CD4-positive, alpha-beta memory T cell (primary cell): Measurements from ENCODE around the gene ICAM1. TPM values are rescaled to one million over a fixed set of nuclear protein-coding genes. Genes with fewer than 3 reads are reported as not detected.

Source experiments
- CTCF ChIA-PET: fragments of 350-600 bp; sonication (Branson Sonifier 250); formaldehyde crosslinking; loops from one replicate; lab custom pipeline; 2021; ENCODE audit warnings: inconsistent platforms; ENCODE audit not compliant: partially characterized antibody; lab: Charles Lee
- POLR2A ChIA-PET: fragments of 350-600 bp; sonication (Branson Sonifier 250); formaldehyde crosslinking; loops from one replicate; lab custom pipeline; 2021; ENCODE audit not compliant: partially characterized antibody; lab: Charles Lee
- DNase-seq, 5 donors: peaks; one replicate each; pipeline versions ENCODE4 v3.0.0 to v3.0.0-alpha.2; 2020 to 2022; ENCODE audit warnings: mixed read lengths in 1 of 5
- H3K27ac ChIP-seq: one replicate; pipeline ENCODE4 v1.7.0; 2013; ENCODE audit warnings: low read depth, low read length
- H3K27me3 ChIP-seq: 2 replicates; pipeline ENCODE4 v1.7.0; 2013; ENCODE audit warnings: mild to moderate bottlenecking, low read length, moderate library complexity; ENCODE audit not compliant: insufficient read depth
- H3K36me3 ChIP-seq: 2 replicates; pipeline ENCODE4 v1.7.0; 2013; ENCODE audit warnings: mild to moderate bottlenecking, low read length, moderate library complexity; ENCODE audit not compliant: insufficient read depth
- H3K4me1 ChIP-seq: 2 replicates; pipeline ENCODE4 v1.7.0; 2013; ENCODE audit warnings: mild to moderate bottlenecking, low read length, moderate library complexity; ENCODE audit not compliant: insufficient read depth
- H3K4me3 ChIP-seq, 2 donors: one replicate each; pipeline ENCODE4 v1.7.0; 2013; ENCODE audit warnings: low read length in 2 of 2, mild to moderate bottlenecking in 1 of 2
- H3K9me3 ChIP-seq, 2 donors: one replicate each; pipeline ENCODE4 v1.7.0; 2013; ENCODE audit warnings: low read length in 2 of 2, control low read depth in 1 of 2; ENCODE audit not compliant: control insufficient read depth in 1 of 2
- H3K27ac Mint-ChIP-seq, 7 donors: one replicate each; pipeline ENCODE4 v1.8.0; 2020 to 2021; ENCODE audit warnings: mixed read lengths in 7 of 7, mild to moderate bottlenecking in 6 of 7, inconsistent platforms in 3 of 7, moderate library complexity in 3 of 7
- H3K27me3 Mint-ChIP-seq, 2 donors: one replicate each; pipeline ENCODE4 v1.8.0; 2020 to 2021; ENCODE audit warnings: mixed read lengths in 2 of 2
- H3K36me3 Mint-ChIP-seq, 2 donors: one replicate each; pipeline ENCODE4 v1.8.0; 2020 to 2021; ENCODE audit warnings: mixed read lengths in 2 of 2, inconsistent platforms in 1 of 2, mild to moderate bottlenecking in 1 of 2
- H3K4me1 Mint-ChIP-seq, 4 donors: one replicate each; pipeline ENCODE4 v1.8.0; 2020 to 2021; ENCODE audit warnings: mixed read lengths in 4 of 4, mild to moderate bottlenecking in 1 of 4
- H3K4me3 Mint-ChIP-seq, 8 donors: one replicate each; pipeline ENCODE4 v1.8.0; 2020 to 2021; ENCODE audit warnings: mixed read lengths in 8 of 8, mild to moderate bottlenecking in 7 of 8, moderate library complexity in 6 of 8, inconsistent platforms in 3 of 8
- H3K9me3 Mint-ChIP-seq, 8 donors: one replicate each; pipeline ENCODE4 v1.8.0; 2020 to 2021; ENCODE audit warnings: mixed read lengths in 8 of 8, mild to moderate bottlenecking in 5 of 8, inconsistent platforms in 3 of 8, moderate library complexity in 1 of 8
- intact Hi-C: fragments of 100-400 bp; cut with micrococcal nuclease; formaldehyde crosslinking; loops from one replicate; pipeline ENCODE4 v1.15.1; 2023
- polyA plus RNA-seq, 2 donors: library from polyadenylated mRNA; unstranded; fragments of 300-500 nt; fragmentation: Illumina TruSeq; gene quantifications; one replicate each; pipeline ENCODE4 v1.2.3, GENCODE V29; 2021
- total RNA-seq, 2 experiments: library from RNA; stranded (reverse); gene quantifications; one replicate each; pipeline ENCODE4 v1.2.3, GENCODE V29; 2021

ICAM1 gene
- total and polyA plus RNA-seq, 4 experiments from 2014 or later = 2.5 to 8.2 (median 7.8) TPM

DNA sequence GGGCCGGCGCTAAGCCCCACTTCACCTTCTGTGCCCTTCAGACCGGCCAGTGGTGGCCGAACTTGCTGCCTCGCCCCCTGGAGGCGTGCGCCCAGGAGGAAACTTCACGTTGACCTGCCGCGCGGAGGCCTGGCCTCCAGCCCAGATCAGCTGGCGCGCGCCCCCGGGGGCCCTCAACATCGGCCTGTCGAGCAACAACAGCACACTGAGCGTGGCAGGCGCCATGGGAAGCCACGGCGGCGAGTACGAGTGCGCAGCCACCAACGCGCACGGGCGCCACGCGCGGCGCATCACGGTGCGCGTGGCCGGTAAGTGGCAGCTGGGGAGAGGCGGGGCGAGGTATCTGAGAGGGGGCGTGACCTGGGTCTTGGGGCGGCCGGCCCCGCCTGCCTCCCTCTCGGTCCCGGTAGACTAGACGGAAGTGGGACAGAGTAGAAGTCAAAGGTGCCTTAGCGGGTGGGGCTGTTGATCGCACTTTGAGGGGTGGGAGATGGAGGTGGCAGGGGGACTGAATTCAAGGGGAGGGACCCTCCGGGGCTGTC, 24.5 kb downstream of the ICAM1 start:
- ChIA-PET CTCF (interaction anchor here (0.8 to 1.6 kb wide), 2 partner anchors 25 to 93 kb away, joined by 3 to 6 read pairs; partner anchors contain the start of gene ICAM1), POLR2A (interaction anchor here (0.6 to 2.2 kb wide), 5 partner anchors 9 to 85 kb away, joined by 3 to 10 read pairs (median 6); partner anchors contain the start of genes ICAM1, ICAM4, RAVER1 and TYK2)
- H3K4me1 Mint-ChIP-seq = peaks cover 24 to 49% (median 37%) of the 10 kb centered on the region in 4 donors
- H3K4me3 Mint-ChIP-seq = peak overlapping the region; percentile 84 to 89 (median 86)
- no peaks in the 10 kb centered on the region for H3K36me3 Mint-ChIP-seq
- no peaks in the 10 kb centered on the region for H3K36me3 ChIP-seq
- H3K4me1 ChIP-seq = peaks cover 52% of the 10 kb centered on the region
- DNase-seq = peak; percentile 71 to 73 (median 73)
- no peaks in the 10 kb centered on the region for H3K9me3 ChIP-seq
- peaks cover 31 to 32% of the 10 kb centered on the region in 2 donors for H3K27me3 Mint-ChIP-seq
- peaks cover 44% of the 10 kb centered on the region for H3K27me3 ChIP-seq
- intact Hi-C loops = loop anchor here (1.0 kb wide), 1 partner anchor 26 kb away; no protein-coding TSS in a partner anchor
- H3K27ac Mint-ChIP-seq = peak overlapping the region in 6 of 7 donors; percentile 60 to 81 (median 80)
- H3K4me3 ChIP-seq = peak overlapping the region in 1 of 2 donors; percentile 55
- peaks cover 0 to 11% (median 0%) of the 10 kb centered on the region in 8 donors for H3K9me3 Mint-ChIP-seq
- no peak overlapping the region for H3K27ac ChIP-seq

DNA sequence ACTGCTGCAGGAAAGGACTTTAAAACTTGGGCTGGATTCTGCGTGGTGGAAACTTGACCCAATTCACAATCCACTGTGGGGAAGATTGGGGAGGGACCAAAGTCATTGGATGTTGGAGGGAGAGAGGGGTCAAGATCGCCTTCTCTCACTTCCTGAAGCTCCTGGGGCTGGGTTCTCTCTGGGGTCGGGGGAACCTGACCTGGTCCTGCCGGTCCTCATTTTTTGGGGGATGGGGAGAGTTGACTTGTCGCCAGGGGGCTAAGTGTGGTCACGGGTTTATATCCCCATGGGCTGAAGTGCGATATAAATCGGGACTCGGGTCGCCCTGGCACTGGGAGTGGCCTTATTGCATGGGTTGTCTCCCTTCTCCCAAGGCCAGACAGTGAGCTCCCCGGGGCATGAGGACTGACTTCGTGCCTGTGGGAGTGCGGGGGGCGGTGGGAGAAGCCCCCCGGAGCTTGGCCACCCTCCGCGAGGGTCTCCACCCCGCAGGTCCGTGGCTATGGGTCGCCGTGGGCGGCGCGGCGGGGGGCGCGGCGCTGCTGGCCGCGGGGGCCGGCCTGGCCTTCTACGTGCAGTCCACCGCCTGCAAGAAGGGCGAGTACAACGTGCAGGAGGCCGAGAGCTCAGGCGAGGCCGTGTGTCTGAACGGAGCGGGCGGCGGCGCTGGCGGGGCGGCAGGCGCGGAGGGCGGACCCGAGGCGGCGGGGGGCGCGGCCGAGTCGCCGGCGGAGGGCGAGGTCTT, 25.1 kb downstream of the ICAM1 start:
- DNase-seq = no peak
- ChIA-PET CTCF (interaction anchor here (0.8 to 1.6 kb wide), 3 partner anchors 11 to 93 kb away, joined by 3 to 6 read pairs (median 3); partner anchors contain the start of gene ICAM1), POLR2A (interaction anchor here (0.6 to 2.2 kb wide), 5 partner anchors 9 to 84 kb away, joined by 3 to 10 read pairs (median 6); partner anchors contain the start of genes ICAM1, ICAM4, RAVER1 and TYK2)
- peaks cover 0 to 11% (median 0%) of the 10 kb centered on the region in 8 donors for H3K9me3 Mint-ChIP-seq
- Histone ChIP-seq H3K9me3 (no peaks in the 10 kb centered on the region), H3K27me3 (peaks cover 38% of the 10 kb centered on the region), H3K27ac (no peak overlapping the region), H3K36me3 (no peaks in the 10 kb centered on the region), H3K4me3 (peak overlapping the region in 1 of 2 donors; percentile 55), H3K4me1 (peaks cover 46% of the 10 kb centered on the region)
- H3K4me1 Mint-ChIP-seq = peaks cover 19 to 43% (median 32%) of the 10 kb centered on the region in 4 donors
- peak overlapping the region in 6 of 7 donors; percentile 60 to 81 (median 80) for H3K27ac Mint-ChIP-seq
- H3K27me3 Mint-ChIP-seq = peaks cover 26 to 28% of the 10 kb centered on the region in 2 donors
- no peaks in the 10 kb centered on the region for H3K36me3 Mint-ChIP-seq
- intact Hi-C loops = loop anchor here (1.0 kb wide), 1 partner anchor 27 kb away; no protein-coding TSS in a partner anchor
- peak overlapping the region; percentile 84 to 89 (median 86) for H3K4me3 Mint-ChIP-seq

DNA sequence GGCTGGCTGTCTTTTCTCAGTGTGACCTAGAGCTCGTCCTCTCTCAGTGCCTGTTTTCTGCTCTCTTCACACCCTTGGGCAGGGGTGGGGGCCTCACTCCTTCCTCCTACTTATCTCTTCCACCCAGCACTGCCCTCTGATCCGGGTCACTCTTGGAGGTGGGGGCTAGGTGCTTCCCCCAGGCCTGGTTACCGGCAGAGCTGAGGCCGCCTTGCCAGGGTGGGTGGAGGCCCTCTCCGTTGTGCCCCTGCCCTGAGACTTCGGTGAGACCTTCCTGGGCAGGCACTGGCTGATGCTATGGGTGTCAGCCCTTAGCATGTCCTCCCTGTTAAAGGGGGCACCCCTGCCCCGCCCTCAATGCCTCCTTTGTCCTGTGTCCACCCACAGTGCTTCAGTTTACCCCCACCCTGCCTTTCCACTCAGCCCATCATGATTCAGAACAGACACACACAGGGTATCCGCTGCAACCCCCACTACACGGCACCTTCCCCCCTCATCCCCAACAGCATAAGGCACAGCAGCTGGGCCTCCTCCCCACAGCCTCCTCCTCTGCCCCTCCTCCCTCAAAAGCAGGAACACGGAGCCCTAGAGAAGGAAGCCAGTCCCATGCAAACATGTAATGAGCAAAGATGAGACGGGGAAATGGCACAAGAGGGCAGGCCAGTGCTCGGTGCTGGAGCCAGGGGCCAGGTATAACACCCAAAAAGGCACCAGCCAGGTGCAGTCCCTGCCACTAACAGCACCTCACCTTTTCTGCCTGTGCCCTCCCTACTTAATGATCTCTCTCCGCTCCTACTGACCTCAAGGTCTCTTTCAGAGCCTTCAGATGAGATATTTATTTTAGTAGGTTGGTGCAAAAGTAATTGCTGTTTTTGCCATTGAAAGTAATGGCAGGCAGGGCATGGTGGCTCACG, 28.9 kb downstream of the ICAM1 start:
- peaks cover 5 to 12% (median 9%) of the 10 kb centered on the region in 4 donors for H3K4me1 Mint-ChIP-seq
- no peaks in the 10 kb centered on the region for H3K36me3 Mint-ChIP-seq
- H3K9me3 Mint-ChIP-seq = peaks cover 0 to 3% (median 0%) of the 10 kb centered on the region in 8 donors
- Histone ChIP-seq H3K36me3 (no peaks in the 10 kb centered on the region), H3K27me3 (peaks cover under 1% of the 10 kb centered on the region), H3K4me1 (peaks cover 14% of the 10 kb centered on the region), H3K27ac (no peak overlapping the region), H3K9me3 (no peaks in the 10 kb centered on the region), H3K4me3 (no peak overlapping the region)
- ChIA-PET POLR2A (interaction anchor here (0.9 to 2.2 kb wide), 2 partner anchors 10 to 15 kb away, joined by 3 to 5 read pairs; partner anchors contain the start of gene ICAM5), CTCF (interaction anchor here (0.7 to 1.4 kb wide), 2 partner anchors 29 to 89 kb away, joined by 4 to 5 read pairs; partner anchors contain the start of gene ICAM1)
- intact Hi-C loops = no loop called here
- peaks cover 6 to 7% of the 10 kb centered on the region in 2 donors for H3K27me3 Mint-ChIP-seq
- H3K27ac Mint-ChIP-seq = no peak overlapping the region
- DNase-seq = no peak
- H3K4me3 Mint-ChIP-seq = peak overlapping the region in 2 of 8 donors; percentile 5 to 57

DNA sequence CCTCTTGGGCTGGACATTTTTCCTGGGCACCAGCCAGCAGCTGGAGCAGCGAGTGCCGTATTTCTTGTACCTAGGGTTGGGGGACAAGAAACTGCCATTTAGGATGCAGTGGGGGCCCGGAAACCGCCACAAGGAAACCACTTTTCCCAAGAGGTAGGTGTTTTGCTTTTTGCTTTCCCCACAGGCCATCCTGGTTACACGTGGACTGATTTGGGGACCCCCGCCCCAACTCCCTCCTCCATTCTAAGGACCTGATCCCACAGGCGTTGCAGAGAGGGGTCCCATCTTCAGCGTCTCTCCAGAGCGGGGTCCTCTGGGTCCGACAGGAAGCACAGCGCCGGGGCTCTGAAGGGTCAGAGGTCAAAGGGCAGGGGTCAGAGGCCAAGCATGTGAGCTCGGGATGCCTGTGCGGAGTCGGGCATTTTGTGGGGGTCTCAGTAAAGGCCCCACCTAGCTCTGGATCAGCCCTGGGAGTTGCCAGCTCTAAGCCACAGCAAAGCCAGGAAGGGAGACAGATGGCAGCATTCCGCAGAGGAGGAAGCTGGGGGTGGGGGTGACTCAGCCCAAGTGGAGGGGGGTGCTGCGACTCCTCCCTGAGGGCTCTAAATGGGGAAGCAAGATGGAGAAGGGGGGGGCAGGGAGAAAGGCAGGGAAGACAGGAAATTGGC, 34.4 kb downstream of the ICAM1 start:
- no peak for DNase-seq
- H3K27me3 ChIP-seq = no peaks in the 10 kb centered on the region
- peaks cover 0 to 4% of the 10 kb centered on the region in 2 donors for H3K36me3 Mint-ChIP-seq
- H3K9me3 Mint-ChIP-seq = no peaks in the 10 kb centered on the region
- no peak overlapping the region for H3K27ac ChIP-seq
- H3K27me3 Mint-ChIP-seq = no peaks in the 10 kb centered on the region
- H3K27ac Mint-ChIP-seq = no peak overlapping the region
- CTCF ChIA-PET = interaction anchor here (1.3 kb wide), 1 partner anchor 80 kb away, joined by 3 read pairs; no protein-coding TSS in a partner anchor
- H3K36me3 ChIP-seq = no peaks in the 10 kb centered on the region
- H3K4me1 Mint-ChIP-seq = no peaks in the 10 kb centered on the region
- intact Hi-C loops = no loop called here
- H3K9me3 ChIP-seq = no peaks in the 10 kb centered on the region
- no peak overlapping the region for H3K4me3 ChIP-seq
- POLR2A ChIA-PET = no interaction called here
- no peak overlapping the region for H3K4me3 Mint-ChIP-seq
- no peaks in the 10 kb centered on the region for H3K4me1 ChIP-seq

DNA sequence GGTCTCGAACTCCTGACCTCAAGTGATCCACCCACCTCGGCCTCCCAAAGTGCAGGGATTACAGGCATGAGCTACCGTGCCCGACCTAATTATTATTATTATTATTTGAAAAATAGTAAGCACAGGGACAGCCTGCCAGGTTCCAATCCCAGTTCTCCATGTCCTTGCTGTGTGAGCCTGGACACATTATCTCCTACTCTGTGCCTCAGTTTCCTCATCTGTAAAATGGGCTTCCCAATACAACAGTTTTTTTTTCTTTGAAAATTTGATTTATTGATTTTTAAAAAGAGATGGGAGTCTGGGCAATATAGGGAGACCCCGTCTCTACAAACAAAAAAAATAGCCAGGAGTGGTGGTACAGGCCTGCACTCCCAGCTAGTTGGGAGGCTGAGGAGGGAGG, 35.4 kb downstream of the ICAM1 start:
- intact Hi-C loops = no loop called here
- Histone ChIP-seq H3K27ac (no peak overlapping the region), H3K4me1 (no peaks in the 10 kb centered on the region), H3K36me3 (no peaks in the 10 kb centered on the region), H3K9me3 (no peaks in the 10 kb centered on the region), H3K27me3 (no peaks in the 10 kb centered on the region), H3K4me3 (no peak overlapping the region)
- no peak overlapping the region for H3K4me3 Mint-ChIP-seq
- H3K27ac Mint-ChIP-seq = no peak overlapping the region
- no peaks in the 10 kb centered on the region for H3K27me3 Mint-ChIP-seq
- ChIA-PET POLR2A (interaction anchor here (1.6 kb wide), 1 partner anchor 13 kb away, joined by 3 read pairs; no protein-coding TSS in a partner anchor), CTCF (interaction anchor here (1.0 to 1.3 kb wide), 3 partner anchors 8 to 79 kb away, joined by 3 read pairs; no protein-coding TSS in a partner anchor)
- no peak for DNase-seq
- H3K36me3 Mint-ChIP-seq = peaks cover 0 to 4% of the 10 kb centered on the region in 2 donors
- no peaks in the 10 kb centered on the region for H3K9me3 Mint-ChIP-seq
- no peaks in the 10 kb centered on the region for H3K4me1 Mint-ChIP-seq

DNA sequence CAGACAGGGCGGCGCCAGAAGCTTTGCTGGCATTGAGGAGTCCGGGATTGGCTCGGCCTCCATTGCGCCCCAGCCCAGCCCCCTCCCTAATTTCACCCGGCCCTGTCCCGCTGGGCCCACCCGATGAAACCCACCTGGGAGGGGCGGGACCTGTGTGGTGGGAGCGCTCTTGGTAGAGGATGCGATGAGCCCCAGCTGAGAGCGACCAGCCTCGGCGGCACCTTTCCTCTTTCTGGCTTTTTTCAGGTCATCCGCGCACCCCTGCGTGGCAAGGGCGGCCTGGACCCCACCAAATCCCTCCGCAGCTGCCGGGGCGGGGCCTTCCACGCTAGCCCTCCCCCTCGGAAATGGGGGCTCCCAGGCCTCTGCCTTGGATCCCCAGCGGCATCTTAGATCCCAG, 38.5 kb downstream of the ICAM1 start, which contains the start of gene ZGLP1:
Gene ZGLP1, minus strand, starts transcription at position 393 of the 400 bp plus-strand sequence.
- H3K27me3 Mint-ChIP-seq = no peaks in the 10 kb centered on the region
- Histone ChIP-seq H3K9me3 (no peaks in the 10 kb centered on the region), H3K27ac (no peak within 1 kb of the TSS), H3K36me3 (no peaks in the 10 kb centered on the region), H3K4me3 (no peak within 1 kb of the TSS), H3K4me1 (peaks cover 1% of the 10 kb centered on the region), H3K27me3 (no peaks in the 10 kb centered on the region)
- no peak for DNase-seq
- H3K36me3 Mint-ChIP-seq = peaks cover 4 to 8% of the 10 kb centered on the region in 2 donors
- POLR2A ChIA-PET = interaction anchor here (1.8 kb wide), 1 partner anchor 71 kb away, joined by 5 read pairs; the partner anchor contains the start of gene TYK2
- CTCF ChIA-PET = interaction anchor here (0.6 to 1.2 kb wide), 2 partner anchors 12 to 21 kb away, joined by 3 read pairs; no protein-coding TSS in a partner anchor
- H3K4me3 Mint-ChIP-seq = no peak within 1 kb of the TSS
- H3K9me3 Mint-ChIP-seq = no peaks in the 10 kb centered on the region
- peaks cover 0 to 3% (median 1%) of the 10 kb centered on the region in 4 donors for H3K4me1 Mint-ChIP-seq
- H3K27ac Mint-ChIP-seq = no peak within 1 kb of the TSS
- intact Hi-C loops = no loop called here
